ENCODE results near the gene COL4A1.

COL4A1 gene

DNA sequence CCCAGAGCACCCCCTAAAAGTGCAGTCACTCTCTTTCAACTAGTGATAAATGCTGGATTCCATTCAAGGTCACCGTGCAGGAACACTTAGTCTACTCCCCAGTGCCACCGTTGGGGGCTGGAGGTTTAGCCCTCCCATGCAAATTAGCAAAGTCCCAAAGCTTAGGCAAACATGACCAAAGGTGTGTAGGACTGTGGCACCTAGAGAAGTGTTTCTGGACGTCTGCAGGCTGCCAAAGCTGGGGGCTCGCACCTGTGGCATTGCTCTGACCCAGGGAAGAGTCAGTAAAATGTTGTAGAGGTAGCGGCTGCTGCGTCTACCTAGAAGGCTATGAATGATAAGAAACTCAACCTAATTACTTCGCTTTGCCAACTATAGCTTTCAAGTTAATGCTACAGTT, 13.9 kb downstream of the COL4A1 start:
- DNase-seq (ENCODE audit: low spot score) = no peak

DNA sequence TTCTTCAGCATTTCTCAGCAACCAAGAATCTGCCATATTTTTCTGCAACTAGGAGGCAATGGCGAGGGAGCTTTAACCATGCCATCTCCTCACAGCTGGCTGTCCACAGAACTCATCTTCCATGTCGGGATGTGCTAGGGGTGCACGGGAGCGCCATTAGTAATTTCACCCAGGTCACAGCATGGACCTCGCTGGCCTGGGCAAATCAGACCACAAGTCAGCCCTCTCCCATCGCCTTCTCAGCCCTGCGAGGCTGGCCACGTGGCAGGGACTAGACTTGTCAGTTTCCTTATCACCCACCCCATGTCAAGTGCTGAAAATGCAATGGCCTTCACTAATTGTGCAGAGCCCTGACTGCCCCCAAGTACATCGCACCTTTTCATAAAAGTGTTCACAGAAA, 15.7 kb downstream of the COL4A1 start:
- no peak for DNase-seq (ENCODE audit: low spot score)

DNA sequence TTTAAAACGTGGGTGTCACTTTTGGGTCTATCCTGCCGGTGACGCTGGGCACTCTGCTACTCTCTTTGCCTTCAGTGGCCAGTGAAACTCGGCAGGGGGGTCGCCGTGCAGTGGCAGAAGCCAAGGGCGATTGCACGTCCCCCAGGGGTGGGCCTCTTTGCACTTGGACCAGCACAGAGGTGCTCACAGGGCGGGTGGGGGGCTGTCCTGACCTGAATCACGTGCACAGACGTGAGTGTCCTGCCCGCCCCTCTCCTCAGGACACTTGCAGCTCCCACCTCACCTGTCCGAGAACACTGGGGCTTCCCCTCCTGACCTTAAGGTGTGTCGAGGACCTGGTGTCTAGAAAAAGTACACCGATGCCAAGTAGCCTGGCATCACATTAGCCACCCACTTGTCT, 16.1 kb downstream of the COL4A1 start:
- DNase-seq (ENCODE audit: low spot score) = no peak

DNA sequence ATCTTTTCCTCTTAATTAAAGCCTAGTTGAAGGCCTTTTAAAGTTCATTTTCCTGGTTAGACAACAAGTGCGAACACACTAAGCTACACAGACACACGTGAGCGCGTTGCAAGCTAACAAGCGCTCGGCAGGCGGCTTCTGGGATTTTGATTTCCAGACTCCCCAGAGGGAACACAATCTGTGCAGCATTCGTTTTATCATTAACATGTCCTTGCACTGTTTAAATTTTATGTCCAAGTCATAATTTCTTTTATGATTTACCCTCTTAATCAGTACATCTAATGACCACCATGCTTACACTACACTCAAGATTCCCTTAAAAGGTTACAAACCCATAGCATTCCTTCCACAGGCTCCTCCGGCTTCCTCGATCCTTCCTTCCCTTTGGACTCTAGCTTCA, 16.8 kb downstream of the COL4A1 start:
- DNase-seq (ENCODE audit: low spot score) = no peak

DNA sequence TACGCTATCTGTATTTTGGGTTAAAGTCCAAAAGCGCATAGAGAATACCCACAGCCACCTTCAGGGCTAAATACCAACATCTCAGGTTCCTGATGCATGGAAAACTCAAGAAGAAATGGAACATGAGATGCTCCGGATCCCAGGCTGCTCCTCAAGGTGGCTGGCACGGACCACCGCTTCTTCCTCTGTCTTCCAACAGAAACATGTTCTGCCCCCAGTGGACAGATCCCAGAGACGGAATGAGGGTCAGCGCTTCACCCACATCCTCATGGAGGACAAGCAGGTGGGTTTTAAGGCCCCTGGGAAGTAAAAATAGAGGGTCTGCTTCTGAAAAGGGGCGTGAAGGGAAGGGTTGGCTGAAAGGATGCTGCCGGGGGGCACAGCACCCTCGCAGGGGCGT, 17.3 kb downstream of the COL4A1 start:
- DNase-seq (ENCODE audit: low spot score) = no peak

DNA sequence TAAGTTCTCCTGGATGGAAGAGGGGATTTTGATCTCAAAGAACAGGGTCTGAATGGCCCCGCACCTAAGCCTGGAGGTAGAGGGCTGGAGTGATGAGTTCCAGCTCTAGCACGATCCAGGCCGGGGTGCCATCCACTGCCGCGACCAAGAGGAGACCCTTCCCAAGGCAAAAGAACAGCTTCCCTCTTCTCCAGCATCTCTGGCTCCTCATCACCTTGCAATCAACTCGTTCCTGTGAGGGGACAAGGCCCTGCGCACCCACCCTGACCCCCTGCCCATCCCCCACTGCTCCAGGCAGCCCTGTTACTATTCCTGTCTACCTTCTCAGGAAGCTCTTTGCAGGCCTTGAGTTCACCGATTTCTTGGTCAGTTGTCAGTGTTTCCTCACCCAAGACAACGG, 17.8 kb downstream of the COL4A1 start:
- no peak for DNase-seq (ENCODE audit: low spot score)

DNA sequence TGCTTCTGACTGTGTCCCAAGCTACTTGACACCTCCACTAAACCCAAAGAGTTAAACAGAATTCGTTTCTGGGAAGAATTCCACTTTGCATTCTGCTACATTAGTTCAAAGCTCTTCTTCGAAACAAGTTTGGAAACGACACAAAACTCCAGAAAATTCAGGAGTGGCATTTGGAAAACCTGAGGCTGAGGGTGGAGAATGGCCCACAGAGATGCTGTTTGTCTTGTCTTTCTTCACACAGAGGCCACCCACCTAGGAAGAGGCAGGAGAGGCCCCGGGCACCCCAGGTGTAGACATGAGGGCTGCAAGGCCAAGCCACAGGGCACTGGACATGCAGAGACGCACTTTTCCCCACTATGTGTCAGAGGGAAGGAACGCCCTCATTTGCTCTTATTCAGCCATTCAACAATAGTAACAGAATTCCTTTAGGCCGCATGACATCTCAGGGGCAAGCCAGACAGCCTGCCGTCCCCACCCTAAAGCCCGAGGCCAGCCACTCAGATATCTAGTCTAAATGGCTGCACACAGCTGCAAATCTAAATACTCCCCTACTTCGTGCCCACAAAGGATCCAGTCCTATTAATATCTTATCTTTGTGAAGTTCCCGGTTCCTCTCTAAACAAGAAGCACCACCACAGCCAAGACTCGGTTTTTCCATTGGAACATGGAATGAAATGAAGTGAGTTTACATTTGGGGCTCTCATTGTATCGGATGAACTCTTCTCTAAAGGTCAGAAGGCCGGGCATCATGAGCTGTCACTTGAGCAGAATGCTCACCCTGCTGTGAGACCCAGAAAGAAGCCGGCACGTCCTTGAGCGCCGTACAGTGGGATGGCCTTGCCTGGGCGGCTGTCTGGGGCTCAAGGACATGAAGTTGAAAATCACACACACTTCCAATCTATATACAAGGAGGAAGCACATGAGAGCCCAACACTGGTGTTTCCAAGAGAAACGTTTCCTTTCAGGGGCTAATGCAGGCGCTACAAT, 19.8 kb downstream of the COL4A1 start:
- DNase-seq (ENCODE audit: low spot score) = no peak

DNA sequence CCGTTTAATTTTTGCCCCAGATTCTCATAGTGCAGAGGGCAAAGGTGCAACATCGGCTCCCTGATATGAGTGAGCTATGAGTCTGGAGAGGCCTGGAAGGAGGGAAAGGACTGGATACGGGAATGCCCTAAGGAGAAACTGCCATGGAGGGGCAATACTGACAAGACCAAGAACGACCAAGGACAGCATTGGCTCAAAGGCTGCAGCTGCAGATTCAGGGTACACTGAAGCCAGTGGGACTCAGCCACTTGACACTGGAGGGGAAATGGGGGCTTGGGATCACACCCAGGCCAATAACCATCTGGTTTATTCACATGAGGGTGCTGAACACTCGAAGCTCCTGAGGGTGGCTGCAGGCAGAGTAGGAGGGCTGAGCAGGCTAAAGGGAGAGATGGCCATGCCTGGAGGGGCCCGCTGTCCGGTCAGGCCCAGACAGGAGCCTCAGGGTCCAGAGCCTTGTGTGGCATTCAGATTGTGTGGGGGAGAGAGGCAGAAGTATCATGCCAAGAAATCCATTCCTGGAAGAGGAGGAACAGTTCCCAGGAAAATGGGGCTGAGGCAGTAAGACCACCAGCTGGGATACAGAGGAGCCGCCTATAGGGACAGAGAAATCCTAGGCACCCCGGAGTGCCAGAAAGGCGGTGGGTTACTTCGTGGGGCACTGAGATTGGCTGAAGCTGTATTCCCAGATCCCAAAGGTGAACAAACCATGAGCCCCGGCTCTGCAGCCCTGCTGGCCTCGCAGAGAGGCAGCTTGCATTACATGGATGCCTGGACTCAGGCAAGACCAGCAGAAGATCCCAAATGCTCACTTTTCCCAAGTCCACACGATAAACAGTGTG, 20.7 kb downstream of the COL4A1 start:
- DNase-seq (ENCODE audit: low spot score) = no peak

DNA sequence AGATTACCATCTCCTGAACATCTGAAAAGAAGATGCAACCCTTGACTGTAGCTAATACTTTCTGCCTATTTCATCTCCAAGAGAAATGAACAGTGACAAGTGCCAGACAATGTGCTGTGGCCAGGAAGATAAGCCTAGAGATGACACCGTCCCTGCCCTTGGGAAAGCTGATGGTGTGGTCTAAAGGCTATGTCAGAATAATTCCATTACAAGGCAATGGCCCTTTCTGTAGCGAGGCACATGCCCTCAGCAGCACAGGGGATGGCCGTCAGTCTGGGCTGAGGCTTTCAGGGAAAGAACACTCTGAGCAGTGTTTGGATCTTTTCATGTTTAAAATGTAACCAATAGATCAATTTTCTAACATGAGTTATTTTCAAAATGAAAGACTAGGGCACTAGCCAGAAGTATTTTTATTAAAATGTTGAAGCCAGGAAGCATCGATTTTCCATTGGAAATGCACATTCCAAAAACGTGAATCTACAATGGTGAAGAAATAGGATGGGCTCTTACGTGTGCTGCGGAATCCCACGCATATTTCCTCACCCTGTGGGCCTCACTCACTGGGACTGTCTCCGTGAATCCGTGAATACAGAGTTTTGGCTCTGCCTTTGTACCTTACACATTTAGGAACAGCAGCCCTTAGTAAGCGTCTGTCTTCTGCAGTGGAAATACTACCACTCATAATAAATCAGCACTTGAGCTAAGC, 22.0 kb downstream of the COL4A1 start:
- DNase-seq (ENCODE audit: low spot score) = no peak

DNA sequence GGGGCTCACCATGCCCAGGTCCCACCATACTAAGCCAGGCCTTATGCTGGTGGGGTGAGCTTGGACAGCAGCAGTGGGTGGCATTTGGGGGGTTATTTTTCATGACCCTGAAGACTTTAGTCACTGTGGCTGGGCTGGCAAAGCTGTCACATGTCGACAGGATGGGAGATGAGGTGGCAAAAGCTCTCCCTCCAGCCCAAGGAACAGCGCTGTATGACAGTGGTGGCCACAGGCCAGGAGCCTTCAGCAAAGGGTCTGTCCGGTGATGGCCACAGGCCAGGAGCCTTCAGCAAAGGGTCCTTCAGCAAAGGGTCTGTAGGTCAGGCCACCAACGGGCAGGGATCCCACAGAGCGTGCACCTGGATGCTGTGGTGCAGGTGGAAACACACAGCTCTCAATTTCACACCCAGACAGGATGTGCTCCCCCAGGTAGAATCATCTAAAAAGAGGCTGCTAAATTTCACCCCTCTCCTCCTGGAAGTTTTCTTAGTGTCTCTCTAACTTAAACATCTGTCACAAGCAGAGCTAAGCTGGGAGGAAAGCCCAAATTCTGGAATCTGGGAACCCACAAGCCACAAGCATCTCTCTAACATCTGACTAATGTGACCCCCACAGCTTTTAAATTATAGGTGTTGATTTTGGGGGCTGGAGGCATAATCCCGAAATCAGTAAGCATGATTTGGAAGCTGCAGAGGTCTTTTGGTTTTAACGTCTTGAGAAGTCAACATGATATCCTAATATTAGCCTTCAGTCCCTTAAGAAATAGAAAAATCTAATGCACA, 23.0 kb downstream of the COL4A1 start:
- DNase-seq (ENCODE audit: low spot score) = no peak

DNA sequence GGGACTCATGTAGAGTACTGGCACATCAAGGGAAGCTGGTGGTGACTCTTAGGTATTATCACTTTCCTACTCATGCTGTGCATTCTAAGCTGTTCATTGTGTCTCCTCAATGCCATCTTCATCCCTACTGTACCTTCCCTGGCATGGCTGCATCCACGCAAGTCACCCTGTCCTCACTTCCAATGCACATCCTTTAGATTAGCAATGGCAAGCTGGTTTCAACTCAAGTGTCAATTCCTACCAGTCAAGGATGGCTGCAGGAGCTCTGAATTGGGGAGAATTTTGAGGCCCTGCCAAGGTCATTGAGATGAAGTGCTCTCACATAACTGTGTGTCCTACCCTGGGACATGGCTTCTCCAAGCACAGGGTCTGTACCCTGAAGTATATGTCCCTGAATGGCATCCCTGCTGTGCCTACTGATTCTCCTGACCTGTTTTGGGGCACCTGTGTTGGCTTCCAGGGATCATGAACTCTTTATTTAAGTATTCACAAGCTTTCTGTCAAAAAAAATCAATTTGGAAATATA, 24.6 kb downstream of the COL4A1 start:
- no peak for DNase-seq (ENCODE audit: low spot score)

DNA sequence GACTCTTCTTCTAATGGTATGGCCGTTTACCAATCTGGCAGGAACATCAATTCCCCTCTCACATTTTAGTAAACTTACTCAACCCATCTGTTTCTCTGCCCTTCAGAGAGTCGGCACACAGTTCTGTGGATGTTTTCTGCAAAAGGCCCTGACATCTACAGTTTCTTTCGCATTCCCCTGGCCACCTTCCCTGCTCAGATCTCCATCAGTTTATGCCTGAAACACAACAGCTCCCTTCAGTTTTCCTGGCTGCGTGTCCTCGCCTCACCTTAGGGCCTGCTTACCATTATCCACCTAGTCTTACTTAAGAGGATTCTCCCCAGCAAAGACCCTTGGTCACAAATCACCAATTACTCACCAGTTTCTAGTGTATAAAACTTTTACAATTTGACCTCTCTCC, 25.2 kb downstream of the COL4A1 start:
- DNase-seq (ENCODE audit: low spot score) = no peak

DNA sequence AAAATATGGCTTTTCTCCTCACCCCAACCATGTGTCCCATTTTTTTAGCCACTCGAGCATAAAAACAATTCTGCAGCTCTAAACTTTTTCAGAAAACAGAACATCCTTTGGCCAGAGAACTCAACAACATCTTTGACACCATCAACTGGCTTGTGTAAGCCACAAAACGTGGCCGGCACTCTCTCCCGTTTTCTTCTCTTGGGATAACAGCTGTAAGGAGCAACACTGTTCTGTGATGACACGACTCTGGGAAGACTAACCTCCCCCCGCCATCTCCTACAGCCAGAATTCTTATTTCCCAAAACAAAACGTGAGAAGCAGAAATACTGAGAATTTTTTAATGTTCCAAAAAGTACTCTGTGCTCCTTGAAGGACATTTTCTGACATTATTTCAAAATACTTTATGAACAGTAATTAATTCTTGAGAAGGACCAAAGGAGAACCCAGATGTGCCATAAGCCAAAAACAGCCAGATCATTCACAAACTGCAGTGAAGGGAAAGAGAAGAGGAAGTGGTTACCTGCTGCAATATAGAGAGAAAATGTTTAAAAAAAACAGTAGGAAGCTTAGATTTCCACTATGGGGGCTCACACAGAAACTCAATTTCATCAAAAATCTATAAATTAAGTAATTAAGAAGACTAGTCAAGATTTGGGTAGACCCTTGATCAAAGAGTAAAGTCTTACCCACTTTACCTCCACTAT, 25.8 kb downstream of the COL4A1 start:
- DNase-seq (ENCODE audit: low spot score) = no peak

DNA sequence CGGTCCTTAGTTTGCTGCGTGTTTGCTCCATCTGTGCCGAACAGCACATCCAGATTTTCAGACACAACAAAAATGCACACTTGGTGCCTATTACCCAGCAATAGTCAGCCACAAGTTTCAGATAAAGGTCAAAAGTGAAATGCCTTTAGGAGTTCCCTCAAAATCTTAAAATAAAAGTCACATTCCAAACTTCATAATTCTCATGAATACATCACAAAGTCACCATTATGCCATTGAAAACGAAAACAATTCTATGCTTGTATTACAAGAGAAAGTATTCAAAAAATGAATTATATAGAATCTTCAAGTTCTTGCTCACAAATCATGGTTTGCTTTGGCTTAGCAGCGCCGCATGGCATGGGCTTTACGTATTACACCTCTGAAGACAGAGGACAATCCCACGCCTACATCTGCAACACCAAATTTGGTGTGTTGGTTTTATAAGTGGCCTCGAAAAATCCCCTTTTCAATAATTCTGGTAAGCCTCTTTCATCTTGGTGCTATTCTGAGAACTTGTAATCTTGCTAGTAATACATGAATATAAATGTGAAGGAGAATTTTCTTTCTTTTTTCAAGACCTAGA, 26.6 kb downstream of the COL4A1 start:
- DNase-seq (ENCODE audit: low spot score) = no peak

DNA sequence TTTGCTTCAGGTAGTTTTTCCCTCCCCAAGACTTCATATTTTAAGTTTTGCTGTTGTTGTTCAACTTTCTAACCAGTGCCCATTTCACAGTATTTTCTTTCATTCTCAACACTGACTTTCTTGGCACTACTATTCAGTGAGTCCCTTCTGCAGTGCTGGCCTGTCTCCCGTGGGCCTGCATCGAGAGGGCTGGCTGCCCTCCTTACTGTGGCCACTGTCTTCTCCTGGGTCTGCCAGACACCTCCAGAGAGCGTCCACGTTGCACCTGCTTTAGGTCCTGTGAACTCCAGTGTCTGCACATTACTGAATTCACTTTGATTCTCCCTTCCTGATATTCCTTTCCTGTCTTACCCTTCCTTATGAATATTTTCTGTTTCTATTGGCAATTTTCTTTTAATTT, 27.3 kb downstream of the COL4A1 start:
- no peak for DNase-seq (ENCODE audit: low spot score)

DNA sequence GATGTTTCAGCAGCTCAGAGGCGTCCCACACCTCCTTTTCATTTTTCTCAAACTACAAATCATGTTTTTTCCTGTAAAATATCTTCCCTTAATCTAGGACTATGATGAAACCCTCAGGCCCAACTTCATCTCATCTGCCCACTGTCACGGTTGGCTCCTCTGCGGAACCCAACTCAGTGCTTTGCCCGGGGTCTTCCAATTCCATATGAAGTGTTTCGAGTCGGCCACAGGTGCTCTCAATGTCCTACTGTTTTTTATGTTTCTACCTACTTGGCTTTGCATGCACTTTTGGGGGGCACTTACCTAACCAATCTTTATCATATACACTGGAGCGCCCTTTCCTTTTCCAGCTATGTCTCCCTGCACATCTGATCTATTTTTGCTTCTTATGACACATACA, 28.1 kb downstream of the COL4A1 start:
- DNase-seq (ENCODE audit: low spot score) = no peak

DNA sequence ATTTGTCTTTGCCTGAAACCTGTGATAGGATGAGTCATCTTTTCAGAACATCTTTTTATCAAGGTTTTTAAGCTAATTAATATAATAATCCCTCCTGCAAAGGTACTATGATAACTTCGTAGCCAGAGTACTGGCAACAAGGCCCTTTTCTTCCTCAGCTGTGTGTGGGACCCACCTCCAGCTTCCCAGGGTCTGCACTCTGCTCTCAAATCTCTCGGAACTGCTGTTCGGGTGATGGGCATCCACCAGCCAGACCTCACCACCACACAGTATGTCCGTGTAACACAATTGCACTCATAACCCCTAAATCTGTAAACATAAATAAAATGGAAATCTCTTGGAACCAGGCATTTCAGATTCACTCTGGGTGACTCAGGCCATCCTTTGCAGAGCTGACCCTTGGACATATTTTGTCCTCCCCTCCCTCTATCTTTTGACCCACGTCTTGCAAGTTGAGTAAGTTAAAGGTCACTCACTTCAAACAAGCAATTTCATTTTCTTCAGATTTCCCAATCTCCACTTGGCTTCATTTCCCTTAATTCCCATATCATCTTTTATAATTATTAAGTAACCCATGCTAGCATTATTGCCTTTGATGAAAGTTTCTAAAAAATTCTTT, 29.5 kb downstream of the COL4A1 start:
- DNase-seq (ENCODE audit: low spot score) = no peak

DNA sequence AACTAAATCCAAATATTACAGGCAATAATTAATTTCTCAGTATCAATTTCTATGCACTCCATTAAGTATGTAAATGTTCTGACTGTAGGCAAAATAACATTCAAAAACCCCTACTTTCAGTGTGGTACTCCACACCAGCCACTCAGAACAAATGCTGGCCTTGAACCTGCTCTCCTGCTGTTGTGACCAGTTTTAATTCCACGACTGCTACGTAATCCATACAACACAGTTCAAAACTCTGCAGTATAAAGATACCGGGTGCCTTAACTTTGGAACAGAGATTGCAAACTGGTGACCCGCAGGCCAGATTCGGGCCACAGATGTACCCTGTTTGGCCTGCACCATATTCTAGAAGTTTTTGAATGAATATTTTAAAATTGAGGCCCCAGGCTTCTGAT, 30.4 kb downstream of the COL4A1 start:
- DNase-seq (ENCODE audit: low spot score) = no peak

DNA sequence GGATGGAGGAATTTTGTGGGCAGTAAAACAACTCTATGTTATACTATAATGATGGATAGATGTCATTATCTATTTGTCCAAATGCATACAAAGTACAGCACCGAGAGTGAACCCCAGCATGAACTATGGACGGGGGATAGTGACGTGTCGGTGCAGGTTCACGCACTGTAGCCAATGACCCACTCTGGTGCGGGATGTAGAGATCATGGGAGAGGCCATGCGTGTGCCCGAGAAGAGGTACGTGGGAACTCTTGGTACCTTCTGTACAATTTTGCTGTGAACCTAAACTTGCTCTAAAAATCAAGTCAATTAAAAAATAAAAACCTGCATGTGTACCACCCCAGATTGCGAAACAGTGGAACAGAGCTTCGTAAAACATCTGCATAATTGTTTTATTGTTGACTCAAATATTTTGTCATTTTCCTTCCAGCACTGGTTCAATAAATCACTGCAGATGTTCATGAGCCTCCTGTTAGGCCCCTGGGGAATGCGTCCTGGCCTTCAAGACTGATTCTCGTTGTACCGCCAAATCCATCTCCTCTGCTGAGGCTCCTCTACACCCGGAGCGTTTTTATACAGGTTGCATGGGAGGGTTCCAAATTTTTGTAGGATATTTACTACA, 30.9 kb downstream of the COL4A1 start:
- DNase-seq (ENCODE audit: low spot score) = no peak

DNA sequence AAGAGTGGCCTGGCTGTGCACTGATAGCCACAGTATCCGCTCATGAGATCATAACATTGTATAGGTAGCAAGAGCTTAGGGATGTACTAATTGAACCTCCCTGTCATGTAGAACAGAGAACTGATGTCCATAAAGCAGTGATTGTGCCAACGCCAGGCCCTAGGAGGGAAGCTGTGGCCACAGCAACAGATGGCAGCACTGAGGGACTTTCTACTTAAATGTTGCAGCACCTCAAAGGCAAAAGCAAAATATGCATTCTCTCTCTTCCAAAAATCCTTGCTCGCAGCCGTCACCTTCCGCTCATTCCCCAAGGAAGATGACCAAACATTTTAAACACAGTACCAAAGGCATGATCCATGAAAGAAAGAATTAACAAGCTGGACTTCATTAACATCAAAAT, 32.3 kb downstream of the COL4A1 start:
- no peak for DNase-seq (ENCODE audit: low spot score)
